ENCODE data around the gene MBLAC1. TPM values are rescaled to one million over a fixed set of nuclear protein-coding genes. Genes with fewer than 3 reads are reported as not detected.
A peak's percentile ranks its signal among the peaks of the same experiment; 100 is the strongest.

The MBLAC1 gene
- total and polyA plus RNA-seq, 9 of the 15 experiments (the other 6 are each of a cell fraction or from before 2014, with no cell fraction given), result 0.03 to 3.1 (median 0.52) TPM

GRCh38 chr7:100124301-100125230, 2.2 kb upstream of the MBLAC1 start (continued):
- TF ChIP-seq DMBX1 (CRISPR knock-in tag; IDR thresholded peaks at IDR 0.05; ENCODE audit: borderline replicate concordance) (peak; percentile 75; the same call in 1 of the 2 replicates), YY1 (IDR thresholded peaks at IDR 0.05; ENCODE audit: borderline replicate concordance in 1 of 3, control insufficient read depth in 1 of 3, extremely low read depth in 1 of 3, insufficient read depth in 3 of 3, insufficient read length in 1 of 3, insufficient replicate concordance in 2 of 3, low read depth in 1 of 3, low read length in 2 of 3) (peak in 1 of 3 experiments; percentile 43), TCF3 (CRISPR knock-in tag; IDR thresholded peaks at IDR 0.05) (peak; percentile 9; the same call in 1 of the 2 replicates), ZNF766 (CRISPR knock-in tag; conservative IDR thresholded peaks at IDR 0.05) (peak; percentile 18; the same call in 1 of the 2 replicates), CSDE1 (IDR thresholded peaks at IDR 0.05) (no peak), KAT8 (IDR thresholded peaks at IDR 0.05; ENCODE audit: low read depth) (no peak), ZBTB1 (CRISPR knock-in tag; IDR thresholded peaks at IDR 0.05; ENCODE audit: borderline replicate concordance, low read depth) (no peak), CHD4 (IDR thresholded peaks at IDR 0.05; ENCODE audit: insufficient read depth, insufficient replicate concordance, low read depth, low read length, poor library complexity, severe bottlenecking) (no peak), CBFA2T3 (IDR thresholded peaks at IDR 0.05) (0 out of 2 replicates have a peak, but pooled peaks have one; percentile 5), EP400 (IDR thresholded peaks at IDR 0.05) (peak; percentile 52), MAFK (IDR thresholded peaks at IDR 0.05; ENCODE audit: low read length) (no peak), ZNF764 (CRISPR knock-in tag; IDR thresholded peaks at IDR 0.05; ENCODE audit: low read depth) (no peak), NFE2 (IDR thresholded peaks at IDR 0.05; ENCODE audit: low read depth) (peak; percentile 55), NELFE (IDR thresholded peaks at IDR 0.05; ENCODE audit: insufficient read depth, insufficient read length) (no peak), GABPB1 (CRISPR knock-in tag; IDR thresholded peaks at IDR 0.05) (no peak), MED1 (CRISPR knock-in tag; IDR thresholded peaks at IDR 0.05; ENCODE audit: borderline replicate concordance) (no peak), TAF7 (tag; IDR thresholded peaks at IDR 0.05) (0 out of 2 replicates have a peak, but pooled peaks have one; percentile 25)
- TF ChIP-seq, protein P1, sequence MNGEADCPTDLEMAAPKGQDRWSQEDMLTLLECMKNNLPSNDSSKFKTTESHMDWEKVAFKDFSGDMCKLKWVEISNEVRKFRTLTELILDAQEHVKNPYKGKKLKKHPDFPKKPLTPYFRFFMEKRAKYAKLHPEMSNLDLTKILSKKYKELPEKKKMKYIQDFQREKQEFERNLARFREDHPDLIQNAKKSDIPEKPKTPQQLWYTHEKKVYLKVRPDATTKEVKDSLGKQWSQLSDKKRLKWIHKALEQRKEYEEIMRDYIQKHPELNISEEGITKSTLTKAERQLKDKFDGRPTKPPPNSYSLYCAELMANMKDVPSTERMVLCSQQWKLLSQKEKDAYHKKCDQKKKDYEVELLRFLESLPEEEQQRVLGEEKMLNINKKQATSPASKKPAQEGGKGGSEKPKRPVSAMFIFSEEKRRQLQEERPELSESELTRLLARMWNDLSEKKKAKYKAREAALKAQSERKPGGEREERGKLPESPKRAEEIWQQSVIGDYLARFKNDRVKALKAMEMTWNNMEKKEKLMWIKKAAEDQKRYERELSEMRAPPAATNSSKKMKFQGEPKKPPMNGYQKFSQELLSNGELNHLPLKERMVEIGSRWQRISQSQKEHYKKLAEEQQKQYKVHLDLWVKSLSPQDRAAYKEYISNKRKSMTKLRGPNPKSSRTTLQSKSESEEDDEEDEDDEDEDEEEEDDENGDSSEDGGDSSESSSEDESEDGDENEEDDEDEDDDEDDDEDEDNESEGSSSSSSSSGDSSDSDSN (IDR thresholded peaks at IDR 0.05; ENCODE audit: borderline replicate concordance in 1 of 2, low read depth in 2 of 2, low read length in 2 of 2), result no peak
- TF ChIP-seq, protein P2, sequence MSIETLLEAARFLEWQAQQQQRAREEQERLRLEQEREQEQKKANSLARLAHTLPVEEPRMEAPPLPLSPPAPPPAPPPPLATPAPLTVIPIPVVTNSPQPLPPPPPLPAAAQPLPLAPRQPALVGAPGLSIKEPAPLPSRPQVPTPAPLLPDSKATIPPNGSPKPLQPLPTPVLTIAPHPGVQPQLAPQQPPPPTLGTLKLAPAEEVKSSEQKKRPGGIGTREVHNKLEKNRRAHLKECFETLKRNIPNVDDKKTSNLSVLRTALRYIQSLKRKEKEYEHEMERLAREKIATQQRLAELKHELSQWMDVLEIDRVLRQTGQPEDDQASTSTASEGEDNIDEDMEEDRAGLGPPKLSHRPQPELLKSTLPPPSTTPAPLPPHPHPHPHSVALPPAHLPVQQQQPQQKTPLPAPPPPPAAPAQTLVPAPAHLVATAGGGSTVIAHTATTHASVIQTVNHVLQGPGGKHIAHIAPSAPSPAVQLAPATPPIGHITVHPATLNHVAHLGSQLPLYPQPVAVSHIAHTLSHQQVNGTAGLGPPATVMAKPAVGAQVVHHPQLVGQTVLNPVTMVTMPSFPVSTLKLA (conservative IDR thresholded peaks at IDR 0.05), result 0 out of 4 replicates have a peak, but pooled peaks of 1 of the 2 experiments have one; percentile 14
- TF ChIP-seq, protein P3, sequence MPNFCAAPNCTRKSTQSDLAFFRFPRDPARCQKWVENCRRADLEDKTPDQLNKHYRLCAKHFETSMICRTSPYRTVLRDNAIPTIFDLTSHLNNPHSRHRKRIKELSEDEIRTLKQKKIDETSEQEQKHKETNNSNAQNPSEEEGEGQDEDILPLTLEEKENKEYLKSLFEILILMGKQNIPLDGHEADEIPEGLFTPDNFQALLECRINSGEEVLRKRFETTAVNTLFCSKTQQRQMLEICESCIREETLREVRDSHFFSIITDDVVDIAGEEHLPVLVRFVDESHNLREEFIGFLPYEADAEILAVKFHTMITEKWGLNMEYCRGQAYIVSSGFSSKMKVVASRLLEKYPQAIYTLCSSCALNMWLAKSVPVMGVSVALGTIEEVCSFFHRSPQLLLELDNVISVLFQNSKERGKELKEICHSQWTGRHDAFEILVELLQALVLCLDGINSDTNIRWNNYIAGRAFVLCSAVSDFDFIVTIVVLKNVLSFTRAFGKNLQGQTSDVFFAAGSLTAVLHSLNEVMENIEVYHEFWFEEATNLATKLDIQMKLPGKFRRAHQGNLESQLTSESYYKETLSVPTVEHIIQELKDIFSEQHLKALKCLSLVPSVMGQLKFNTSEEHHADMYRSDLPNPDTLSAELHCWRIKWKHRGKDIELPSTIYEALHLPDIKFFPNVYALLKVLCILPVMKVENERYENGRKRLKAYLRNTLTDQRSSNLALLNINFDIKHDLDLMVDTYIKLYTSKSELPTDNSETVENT (CRISPR knock-in tag; IDR thresholded peaks at IDR 0.05), result 0 out of 2 replicates have a peak, but pooled peaks have one; percentile 12
